H1 (cell line): Measurements from ENCODE around the gene ACTN3. TPM values are rescaled to one million over a fixed set of nuclear protein-coding genes. Genes with fewer than 3 reads are reported as not detected.

ENCODE experiments used
- CTCF ChIA-PET: fragments of 300-600 bp; sonication (Branson Sonifier 250); formaldehyde crosslinking; loops from one replicate; lab custom pipeline; 2021; ENCODE audit not compliant: partially characterized antibody; lab: Charles Lee
- POLR2A ChIA-PET: fragments of 300-600 bp; sonication (Branson Sonifier 250); formaldehyde crosslinking; loops from one replicate; lab custom pipeline; 2021; ENCODE audit warnings: inconsistent platforms; ENCODE audit not compliant: partially characterized antibody; lab: Charles Lee
- DNase-seq, 2 experiments: peaks; one replicate each; pipeline versions ENCODE4 v3.0.0 to v3.0.0-alpha.2; 2010 to 2022; ENCODE audit warnings: low spot score in 2 of 2, low read depth in 1 of 2, mixed read lengths in 1 of 2
- FAIRE-seq: peaks from 2 replicates; lab custom pipeline; 2011; peaks lifted over from hg19 to GRCh38; lab: Jason Lieb, UNC
- H2AFZ ChIP-seq: 2 replicates; pipeline ENCODE4 v1.8.1; 2012; ENCODE audit warnings: low read length, inconsistent platforms
- H2AK5ac ChIP-seq: 2 replicates; pipeline ENCODE4 v1.6.1; 2013; ENCODE audit warnings: low read depth, low read length
- H2BK120ac ChIP-seq: replicated peaks from 2 replicates; pipeline ENCODE3; 2013; ENCODE audit warnings: low read depth, low read length, inconsistent platforms
- H2BK12ac ChIP-seq: 2 replicates; pipeline ENCODE4 v1.6.1; 2013; ENCODE audit warnings: low read depth, low read length
- H2BK15ac ChIP-seq: 2 replicates; pipeline ENCODE4 v1.6.1; 2013; ENCODE audit warnings: low read length
- H2BK20ac ChIP-seq: 2 replicates; pipeline ENCODE4 v1.6.1; 2013; ENCODE audit warnings: low read length
- H2BK5ac ChIP-seq: 2 replicates; pipeline ENCODE4 v1.6.1; 2013; ENCODE audit warnings: low read depth, low read length
- H3K14ac ChIP-seq: 2 replicates; pipeline ENCODE4 v1.6.1; 2013; ENCODE audit warnings: inconsistent platforms; ENCODE audit not compliant: insufficient read length
- H3K18ac ChIP-seq: 2 replicates; pipeline ENCODE4 v1.6.1; 2013; ENCODE audit warnings: low read length; ENCODE audit errors: extremely low read depth
- H3K23ac ChIP-seq: 2 replicates; pipeline ENCODE4 v1.6.1; 2013; ENCODE audit warnings: inconsistent platforms; ENCODE audit not compliant: insufficient read length
- H3K23me2 ChIP-seq: 2 replicates; pipeline ENCODE4 v1.6.1; 2013; ENCODE audit warnings: low read depth, low read length
- H3K27ac ChIP-seq: 2 replicates; pipeline ENCODE4 v1.6.1; 2011; ENCODE audit warnings: low read depth, low read length, inconsistent platforms
- H3K27me3 ChIP-seq, 4 experiments: replicated peaks in 1 of 4; 1 replicate in 1 of 4; 2 replicates in 3 of 4; pipeline versions ENCODE4 v1.6.1 to v1.8.1; 2011 to 2013; ENCODE audit warnings: low read length in 3 of 4, mild to moderate bottlenecking in 3 of 4, inconsistent platforms in 2 of 4, mixed read lengths in 2 of 4, moderate library complexity in 1 of 4; ENCODE audit not compliant: control insufficient read depth in 3 of 4, insufficient read depth in 3 of 4; ENCODE audit errors: extremely low read depth in 1 of 4
- H3K36me3 ChIP-seq, 4 experiments: 2 replicates each; pipeline versions ENCODE4 v1.6.1 to v1.8.1; 2011 to 2013; ENCODE audit warnings: mild to moderate bottlenecking in 4 of 4, low read length in 3 of 4, moderate library complexity in 2 of 4, control low read depth in 1 of 4, inconsistent platforms in 1 of 4; ENCODE audit not compliant: insufficient read depth in 4 of 4, control insufficient read depth in 2 of 4
- H3K4ac ChIP-seq: replicated peaks from 2 replicates; pipeline ENCODE3; 2013; ENCODE audit warnings: low read length, low read depth, mixed read lengths, inconsistent platforms; ENCODE audit not compliant: insufficient read length
- H3K4me1 ChIP-seq, 4 experiments: replicated peaks in 1 of 4; 1 replicate in 1 of 4; 2 replicates in 3 of 4; pipeline versions ENCODE4 v1.6.1 to v1.8.1; 2011 to 2013; ENCODE audit warnings: low read length in 3 of 4, inconsistent platforms in 2 of 4, mixed read lengths in 1 of 4; ENCODE audit not compliant: insufficient read depth in 4 of 4, control insufficient read depth in 3 of 4
- H3K4me2 ChIP-seq, 2 experiments: 2 replicates each; pipeline versions ENCODE4 v1.6.1 to v1.8.1; 2011 to 2013; ENCODE audit warnings: low read depth in 2 of 2, low read length in 2 of 2, control low read depth in 1 of 2, inconsistent platforms in 1 of 2, mild to moderate bottlenecking in 1 of 2; ENCODE audit not compliant: insufficient read depth in 1 of 2
- H3K4me3 ChIP-seq, 4 experiments: fragments of 200-600, 300-600 bp in 1 of 4; sonication (generic), shearing (Covaris generic), sonication (Bioruptor Twin) in 1 of 4; 2 replicates each; pipeline versions ENCODE4 v1.5.1 to v1.8.1; 2011 to 2016; ENCODE audit warnings: low read length in 4 of 4, low read depth in 3 of 4, control low read depth in 2 of 4, inconsistent platforms in 2 of 4, mild to moderate bottlenecking in 2 of 4, mixed read lengths in 1 of 4, moderate library complexity in 1 of 4; ENCODE audit not compliant: insufficient read depth in 2 of 4; ENCODE audit errors: extremely low read depth in 1 of 4
- H3K56ac ChIP-seq: replicated peaks from 2 replicates; pipeline ENCODE3; 2013; ENCODE audit warnings: low read depth, mild to moderate bottlenecking, mixed read lengths, low read length, inconsistent platforms; ENCODE audit not compliant: insufficient read length
- H3K79me1 ChIP-seq: 2 replicates; pipeline ENCODE4 v1.6.1; 2013; ENCODE audit warnings: low read depth, low read length, control low read depth
- H3K79me2 ChIP-seq, 2 experiments: 2 replicates each; pipeline versions ENCODE4 v1.6.1 to v1.8.1; 2012 to 2013; ENCODE audit warnings: low read length in 2 of 2, mild to moderate bottlenecking in 2 of 2, inconsistent platforms in 1 of 2; ENCODE audit not compliant: insufficient read depth in 2 of 2, control insufficient read depth in 1 of 2
- H3K9ac ChIP-seq, 4 experiments: replicated peaks in 1 of 4; 1 replicate in 1 of 4; 2 replicates in 3 of 4; pipeline versions ENCODE4 v1.6.1 to v1.8.1; 2011 to 2013; ENCODE audit warnings: low read depth in 3 of 4, low read length in 3 of 4, control low read depth in 2 of 4, mild to moderate bottlenecking in 2 of 4, moderate library complexity in 2 of 4, inconsistent platforms in 1 of 4; ENCODE audit errors: extremely low read depth in 1 of 4
- H3K9me3 ChIP-seq, 2 experiments: 2 replicates each; pipeline versions ENCODE4 v1.6.1 to v1.8.1; 2012 to 2013; ENCODE audit warnings: mild to moderate bottlenecking in 2 of 2, moderate library complexity in 2 of 2, control low read depth in 1 of 2, inconsistent platforms in 1 of 2, low read depth in 1 of 2, low read length in 1 of 2, mixed read lengths in 1 of 2; ENCODE audit not compliant: insufficient read depth in 2 of 2
- H4K20me1 ChIP-seq, 2 experiments: replicated peaks in 1 of 2; 2 replicates each; pipeline versions ENCODE3 to v1.8.1; 2011 to 2013; ENCODE audit warnings: inconsistent platforms in 2 of 2, low read length in 2 of 2, mild to moderate bottlenecking in 1 of 2; ENCODE audit not compliant: insufficient read depth in 2 of 2, control insufficient read depth in 1 of 2
- H4K5ac ChIP-seq: 2 replicates; pipeline ENCODE4 v1.6.1; 2013; ENCODE audit warnings: low read length, low read depth, mixed read lengths, inconsistent platforms; ENCODE audit not compliant: insufficient read length
- H4K8ac ChIP-seq: 2 replicates; pipeline ENCODE4 v1.8.0; 2013; ENCODE audit warnings: mild to moderate bottlenecking, moderate library complexity, low read length, inconsistent platforms; ENCODE audit not compliant: insufficient read depth; ENCODE audit errors: extremely low read depth
- H4K91ac ChIP-seq: replicated peaks from 2 replicates; pipeline ENCODE3; 2013; ENCODE audit warnings: low read length, mixed read lengths, inconsistent platforms; ENCODE audit not compliant: insufficient read length
- CBX8 ChIP-seq: fragments of 300-800, 300-1000 bp; sonication (generic); IDR thresholded peaks from 2 replicates; pipeline ENCODE4 v1.7.1; 2016; ENCODE audit warnings: low read depth, low read length, borderline replicate concordance
- CEBPB ChIP-seq: IDR thresholded peaks from 2 replicates; pipeline ENCODE4 v1.6.1; 2012; ENCODE audit warnings: low read depth, low read length
- CTBP2 ChIP-seq: IDR thresholded peaks from 2 replicates; pipeline ENCODE4 v1.7.0; 2011; ENCODE audit warnings: borderline replicate concordance, mild to moderate bottlenecking, moderate library complexity, mixed read lengths, low read length; ENCODE audit not compliant: insufficient read depth, insufficient read length
- EGR1 ChIP-seq: IDR thresholded peaks from 2 replicates; pipeline ENCODE4 v1.6.1; 2011; ENCODE audit warnings: low read depth, low read length, borderline replicate concordance
- EP300 ChIP-seq, 2 experiments: IDR thresholded peaks; 1 replicate in 1 of 2; 2 replicates in 1 of 2; pipeline ENCODE4 v1.6.1; 2011 to 2012; ENCODE audit warnings: low read depth in 2 of 2, low read length in 2 of 2, mild to moderate bottlenecking in 2 of 2, borderline replicate concordance in 1 of 2, inconsistent platforms in 1 of 2, moderate library complexity in 1 of 2
- GTF2F1 ChIP-seq: IDR thresholded peaks from 2 replicates; pipeline ENCODE4 v1.6.1; 2012; ENCODE audit warnings: low read depth, low read length, improper control_type of control experiment, borderline replicate concordance
- SP4 ChIP-seq: IDR thresholded peaks from 2 replicates; pipeline ENCODE4 v1.6.1; 2012; ENCODE audit warnings: low read length, inconsistent platforms
- WGBS, 2 experiments: shearing (Covaris generic) in 1 of 2; methylation state at CpG; one replicate each; pipeline versions ENCODE4 v1.1.6 to v1.1.7; 2013 to 2015; ENCODE audit warnings: low lambda C conversion rate in 2 of 2, mixed read lengths in 2 of 2, inconsistent platforms in 1 of 2, low coverage in 1 of 2, missing lambda C conversion rate in 1 of 2; ENCODE audit not compliant: insufficient replicate concordance in 2 of 2, insufficient coverage in 1 of 2, insufficient read length in 1 of 2; ENCODE audit errors: extremely low coverage in 1 of 2, missing lambda C conversion rate in 1 of 2; 5-methylcytosine and 5-hydroxymethylcytosine counted together
- polyA plus RNA-seq, 7 experiments: library from polyadenylated mRNA; depleted of rRNA in 3 of 7; stranded (reverse) in 5 of 7; unstranded in 2 of 7; fragments of >200 nt in 5 of 7; fragments of 200-250 nt in 2 of 7; gene quantifications; 1 replicate in 5 of 7; 2 replicates in 1 of 7; 4 replicates in 1 of 7; pipeline versions ENCODE4 v1.2.1 to v1.2.3, GENCODE V29; 2011 to 2013; ENCODE audit warnings: missing spikeins in 2 of 7, mixed read lengths in 2 of 7
- total RNA-seq: library from RNA; stranded (reverse); fragmentation: NEBNext Ultra II Directional; extraction: Animal tissue kit (Norgen Biotek cat#: 25700); gene quantifications from 2 replicates; pipeline ENCODE4 v1.2.1, GENCODE V29; 2021
- TF ChIP-seq, protein P1 (sequence below): IDR thresholded peaks from 2 replicates; pipeline ENCODE4 v1.6.1; 2011; ENCODE audit warnings: low read depth, mild to moderate bottlenecking, low read length; ENCODE audit not compliant: insufficient read depth
- TF ChIP-seq, protein P2 (sequence below), 3 experiments: IDR thresholded peaks; 1 replicate in 2 of 3; 2 replicates in 1 of 3; pipeline versions ENCODE4 v1.5.1 to v1.6.1; 2011; ENCODE audit warnings: low read length in 3 of 3, mild to moderate bottlenecking in 3 of 3, inconsistent platforms in 2 of 3, low read depth in 1 of 3, moderate library complexity in 1 of 3; ENCODE audit not compliant: insufficient read depth in 1 of 3; ENCODE audit errors: control extremely low read depth in 1 of 3

ACTN3 gene
- total and polyA plus RNA-seq, 2 of the 8 experiments (the other 6 are each of a cell fraction or from before 2014, with no cell fraction given), result 30.8 to 36.7 TPM

DNA sequence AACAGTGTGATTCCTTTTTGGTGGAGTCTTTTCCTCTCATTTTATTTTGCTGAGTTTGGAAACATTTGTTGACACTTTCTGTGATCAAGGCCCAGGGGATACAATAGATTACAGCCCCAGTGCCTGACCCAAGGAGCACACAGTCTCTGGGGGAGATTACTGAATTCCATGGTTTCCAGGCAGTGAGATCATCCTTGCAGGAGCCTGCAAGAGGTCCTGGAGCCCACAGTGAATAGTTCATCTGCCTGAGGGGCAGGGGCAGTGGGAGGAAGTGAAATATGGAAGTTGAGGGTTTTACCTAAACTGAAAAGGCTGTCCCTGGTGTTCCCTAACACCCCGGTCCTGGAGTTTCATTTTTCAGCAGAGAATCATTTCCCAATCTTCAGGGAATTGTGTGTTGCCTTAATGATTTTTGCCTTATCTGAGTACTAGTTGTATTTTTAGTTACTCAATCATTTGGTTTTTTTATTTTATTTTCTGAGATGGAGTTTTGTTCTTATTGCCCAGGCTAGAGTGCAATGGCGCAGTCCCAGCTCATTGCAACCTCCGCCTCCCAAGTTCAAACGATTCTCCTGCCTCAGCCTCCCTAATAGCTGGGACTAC, 54.0 kb downstream of the ACTN3 start:
- Histone ChIP-seq H4K91ac (no peak overlapping the region), H3K27ac (no peak overlapping the region), H4K20me1 (peaks cover 0 to 4% of the 10 kb centered on the region in 2 experiments), H2BK12ac (no peak overlapping the region), H3K4me2 (no peak overlapping the region), H3K4ac (no peak overlapping the region), H3K9me3 (no peaks in the 10 kb centered on the region), H4K8ac (no peak overlapping the region), H2BK20ac (no peak overlapping the region), H3K27me3 (no peaks in the 10 kb centered on the region), H3K79me1 (peaks cover 3% of the 10 kb centered on the region; the same call in 1 of the 2 replicates), H3K4me3 (no peak overlapping the region), H3K23me2 (no peaks in the 10 kb centered on the region), H2BK120ac (no peak overlapping the region), H4K5ac (no peak overlapping the region), H2BK15ac (no peak overlapping the region), H3K4me1 (no peaks in the 10 kb centered on the region), H2AK5ac (no peak overlapping the region), H3K9ac (no peak overlapping the region), H3K23ac (no peak overlapping the region), H3K14ac (no peak overlapping the region), H2AFZ (no peak overlapping the region), H3K56ac (no peak overlapping the region), H3K79me2 (no peaks in the 10 kb centered on the region), H3K18ac (no peak overlapping the region), H2BK5ac (no peak overlapping the region), H3K36me3 (peaks cover 14 to 35% (median 23%) of the 10 kb centered on the region in 4 experiments; a peak in 7 of 8 replicates)
- 95% methylated on average over 4 of the region's 4 CpGs; no CpG with 5 or more reads in 1 of the 2 experiments for WGBS, 2 experiments
- CTCF ChIA-PET, result interaction anchor here (0.6 to 1.9 kb wide), 4 partner anchors 9 to 59 kb away, joined by 3 to 8 read pairs (median 6); no protein-coding TSS in a partner anchor
- no peak for DNase-seq
- POLR2A ChIA-PET, result interaction anchor here (65.3 kb wide), 1 partner anchor 42 kb away, joined by 2165 read pairs; the partner anchor contains the start of genes RBM14 and RBM4
- no peak for FAIRE-seq
- TF ChIP-seq, protein P1, sequence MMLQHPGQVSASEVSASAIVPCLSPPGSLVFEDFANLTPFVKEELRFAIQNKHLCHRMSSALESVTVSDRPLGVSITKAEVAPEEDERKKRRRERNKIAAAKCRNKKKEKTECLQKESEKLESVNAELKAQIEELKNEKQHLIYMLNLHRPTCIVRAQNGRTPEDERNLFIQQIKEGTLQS, result no peak
- TF ChIP-seq SP4, result no peak
- no peak for TF ChIP-seq CTBP2
- TF ChIP-seq CEBPB, result no peak
- TF ChIP-seq, protein P2, sequence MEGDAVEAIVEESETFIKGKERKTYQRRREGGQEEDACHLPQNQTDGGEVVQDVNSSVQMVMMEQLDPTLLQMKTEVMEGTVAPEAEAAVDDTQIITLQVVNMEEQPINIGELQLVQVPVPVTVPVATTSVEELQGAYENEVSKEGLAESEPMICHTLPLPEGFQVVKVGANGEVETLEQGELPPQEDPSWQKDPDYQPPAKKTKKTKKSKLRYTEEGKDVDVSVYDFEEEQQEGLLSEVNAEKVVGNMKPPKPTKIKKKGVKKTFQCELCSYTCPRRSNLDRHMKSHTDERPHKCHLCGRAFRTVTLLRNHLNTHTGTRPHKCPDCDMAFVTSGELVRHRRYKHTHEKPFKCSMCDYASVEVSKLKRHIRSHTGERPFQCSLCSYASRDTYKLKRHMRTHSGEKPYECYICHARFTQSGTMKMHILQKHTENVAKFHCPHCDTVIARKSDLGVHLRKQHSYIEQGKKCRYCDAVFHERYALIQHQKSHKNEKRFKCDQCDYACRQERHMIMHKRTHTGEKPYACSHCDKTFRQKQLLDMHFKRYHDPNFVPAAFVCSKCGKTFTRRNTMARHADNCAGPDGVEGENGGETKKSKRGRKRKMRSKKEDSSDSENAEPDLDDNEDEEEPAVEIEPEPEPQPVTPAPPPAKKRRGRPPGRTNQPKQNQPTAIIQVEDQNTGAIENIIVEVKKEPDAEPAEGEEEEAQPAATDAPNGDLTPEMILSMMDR (IDR thresholded peaks at IDR 0.05; ENCODE audit: control extremely low read depth in 1 of 3, insufficient read depth in 1 of 3, low read depth in 1 of 3, low read length in 3 of 3), result no peak
- no peak for TF ChIP-seq CBX8
- TF ChIP-seq GTF2F1, result no peak
- no peak for TF ChIP-seq EGR1
- TF ChIP-seq EP300 (IDR thresholded peaks at IDR 0.05; ENCODE audit: borderline replicate concordance in 1 of 2, low read depth in 2 of 2, low read length in 2 of 2), result no peak
